Stimulated activated CD4-positive, alpha-beta T cell treated with anti-CD3 and anti-CD28 coated beads, Interleukin-15, amount 100 ng/mL, for 48 hours (primary cell): Measurements from ENCODE around the gene ASF1B.

Experiments
- DNase-seq, 2 donors: peaks; one replicate each; pipeline ENCODE4 v3.0.0-alpha.2; 2020; ENCODE audit warnings: low read depth in 2 of 2

The ASF1B gene

DNA sequence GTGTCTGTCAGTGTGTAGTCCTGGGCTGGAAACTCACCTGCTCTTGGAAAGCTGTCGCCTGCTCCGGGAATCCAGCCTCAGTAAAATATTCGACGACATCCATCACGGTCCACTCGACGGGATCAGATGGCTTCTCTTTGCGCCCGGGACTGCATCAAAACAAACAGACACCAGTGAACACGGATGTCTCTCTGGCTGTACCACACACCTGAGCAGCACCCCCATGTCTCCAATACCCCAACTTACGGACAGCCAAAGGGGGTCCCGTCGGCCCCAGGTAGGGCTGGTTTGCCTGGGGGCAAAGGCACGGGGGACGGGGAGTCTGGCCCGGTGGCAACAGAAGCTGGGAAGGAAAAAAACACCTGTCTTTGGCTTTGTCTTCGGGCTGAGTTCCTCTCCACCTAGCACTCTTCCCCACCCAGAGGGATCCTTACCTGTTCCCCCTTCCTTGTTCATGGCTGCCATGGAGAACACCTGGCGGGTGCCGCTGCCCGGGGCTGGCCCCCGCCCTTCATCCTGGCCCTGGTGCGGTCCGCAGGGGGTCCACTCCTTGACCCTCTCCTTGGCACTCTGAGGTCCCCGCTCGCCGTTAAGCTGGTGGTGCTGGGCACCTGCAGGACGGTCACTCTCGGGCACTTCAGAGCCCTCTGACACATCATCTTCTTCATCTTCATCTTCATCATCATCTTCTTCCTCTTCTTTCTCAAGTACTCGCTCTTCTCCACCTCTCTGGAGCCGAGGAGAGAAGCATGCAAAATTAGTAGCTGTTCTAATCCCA lies 47.6 kb downstream of the ASF1B start:
- DNase-seq = no peak

DNA sequence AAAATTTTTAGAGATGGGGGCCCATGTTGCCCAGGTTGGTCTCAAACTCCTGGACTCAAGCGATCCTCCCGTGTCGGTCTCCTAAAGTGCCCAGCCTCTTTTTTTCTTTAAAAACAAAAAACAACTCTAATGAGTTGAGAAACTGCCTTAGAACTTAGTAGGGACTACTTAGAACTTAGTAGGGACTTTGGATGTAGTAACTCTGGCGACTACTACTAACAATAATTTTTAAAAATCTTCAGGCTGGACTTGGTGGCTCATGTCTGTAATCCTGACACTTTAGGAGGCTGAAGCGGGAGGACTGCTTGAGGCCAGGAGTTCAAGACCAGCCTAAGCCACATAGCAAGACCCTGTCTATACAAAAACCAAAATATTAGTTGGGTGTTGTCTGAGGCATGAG lies 50.3 kb downstream of the ASF1B start:
- DNase-seq = no peak

DNA sequence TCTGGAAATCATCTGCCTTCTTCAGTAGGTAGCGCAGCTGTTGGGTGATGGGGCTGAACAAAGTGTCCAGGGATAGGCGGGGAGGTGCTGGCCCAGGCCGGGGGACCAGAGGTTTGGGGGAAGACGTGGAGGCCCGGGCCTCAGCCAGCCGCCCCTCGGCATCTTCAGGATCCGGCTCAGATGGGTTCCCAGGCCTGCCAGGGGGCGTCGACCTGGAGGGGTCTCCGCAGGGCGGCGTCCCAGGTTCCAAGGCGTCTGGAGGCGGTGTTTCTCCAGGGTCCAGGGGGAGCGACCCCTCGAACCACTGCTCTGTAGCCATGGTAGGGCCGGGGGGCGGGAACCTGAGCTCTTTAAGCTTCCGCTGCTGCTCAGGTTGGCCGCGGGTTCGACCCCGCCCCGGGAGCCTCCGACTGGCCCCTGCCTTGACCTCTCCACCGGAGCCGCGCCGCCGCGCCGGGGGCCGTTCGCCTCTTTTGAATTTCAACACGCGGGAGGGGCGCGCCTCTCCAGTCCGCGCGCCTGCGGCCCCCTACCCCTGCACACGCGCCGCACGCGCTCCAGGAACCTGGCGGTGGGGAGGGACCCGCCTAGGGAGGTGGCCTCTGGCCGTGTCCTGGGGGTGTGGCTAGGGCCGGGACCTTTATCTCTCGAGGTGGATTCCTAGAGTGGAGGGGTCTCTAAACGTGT lies 50.9 kb downstream of the ASF1B start, which contains the start of gene C19orf67:
Gene C19orf67 (minus strand): TSS at position 475 of the 687 bp plus-strand sequence. CDS start 156 bp downstream, at position 319.
- DNase-seq = no peak

- DNase-seq = no peak
These were observed 53.8 kb downstream of the ASF1B start for GRCh38 chr19:14082675-14082960.

DNA sequence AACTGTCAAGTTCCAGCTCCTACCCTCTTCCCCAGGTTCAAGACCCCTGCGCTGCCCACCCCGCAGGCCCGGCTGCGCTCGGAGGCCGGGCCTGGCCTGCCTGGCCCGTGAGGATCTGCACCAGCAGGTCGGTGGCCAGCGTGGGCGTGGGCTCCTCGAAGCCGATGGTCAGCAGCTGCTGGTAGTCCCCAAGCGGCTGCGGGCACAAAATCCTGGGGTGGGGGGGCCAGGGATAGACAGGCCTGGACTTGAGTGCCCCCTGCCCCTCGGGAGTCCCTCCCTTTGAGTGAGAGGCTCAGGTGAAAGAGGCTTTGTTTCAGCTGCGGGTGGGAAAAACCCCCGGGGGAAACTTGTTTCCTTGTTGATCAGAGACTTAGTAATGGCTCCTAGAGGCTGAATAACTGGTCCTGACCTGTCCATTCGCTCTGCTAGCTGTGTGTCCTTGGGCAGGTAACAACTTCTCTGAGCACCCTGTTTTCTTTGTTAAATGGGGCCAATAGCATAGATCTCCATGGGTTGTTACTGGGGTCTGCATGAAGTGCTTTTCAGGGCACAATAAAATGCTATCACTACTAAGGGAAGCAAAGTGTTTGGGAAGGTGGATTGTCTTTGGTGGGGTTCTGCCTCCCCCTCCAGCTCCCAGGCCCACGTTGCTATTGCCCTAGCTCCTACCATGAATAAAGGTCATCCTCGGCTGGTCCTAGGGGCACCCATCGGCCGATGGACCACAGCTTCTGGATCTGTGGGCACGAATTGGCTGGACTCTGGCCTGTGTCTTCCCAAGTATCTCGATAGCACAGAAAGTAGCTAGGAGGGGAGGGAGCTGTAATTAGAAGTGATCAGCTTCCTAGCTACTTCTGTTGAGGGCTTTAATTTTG lies 54.4 kb downstream of the ASF1B start:
- DNase-seq = no peak

- DNase-seq = peak; percentile 97 to 99
These were observed 55.2 kb downstream of the ASF1B start for GRCh38 chr19:14080887-14081796.

GRCh38 chr19:14078411-14078810 lies 58.0 kb downstream of the ASF1B start:
- DNase-seq = no peak

DNA sequence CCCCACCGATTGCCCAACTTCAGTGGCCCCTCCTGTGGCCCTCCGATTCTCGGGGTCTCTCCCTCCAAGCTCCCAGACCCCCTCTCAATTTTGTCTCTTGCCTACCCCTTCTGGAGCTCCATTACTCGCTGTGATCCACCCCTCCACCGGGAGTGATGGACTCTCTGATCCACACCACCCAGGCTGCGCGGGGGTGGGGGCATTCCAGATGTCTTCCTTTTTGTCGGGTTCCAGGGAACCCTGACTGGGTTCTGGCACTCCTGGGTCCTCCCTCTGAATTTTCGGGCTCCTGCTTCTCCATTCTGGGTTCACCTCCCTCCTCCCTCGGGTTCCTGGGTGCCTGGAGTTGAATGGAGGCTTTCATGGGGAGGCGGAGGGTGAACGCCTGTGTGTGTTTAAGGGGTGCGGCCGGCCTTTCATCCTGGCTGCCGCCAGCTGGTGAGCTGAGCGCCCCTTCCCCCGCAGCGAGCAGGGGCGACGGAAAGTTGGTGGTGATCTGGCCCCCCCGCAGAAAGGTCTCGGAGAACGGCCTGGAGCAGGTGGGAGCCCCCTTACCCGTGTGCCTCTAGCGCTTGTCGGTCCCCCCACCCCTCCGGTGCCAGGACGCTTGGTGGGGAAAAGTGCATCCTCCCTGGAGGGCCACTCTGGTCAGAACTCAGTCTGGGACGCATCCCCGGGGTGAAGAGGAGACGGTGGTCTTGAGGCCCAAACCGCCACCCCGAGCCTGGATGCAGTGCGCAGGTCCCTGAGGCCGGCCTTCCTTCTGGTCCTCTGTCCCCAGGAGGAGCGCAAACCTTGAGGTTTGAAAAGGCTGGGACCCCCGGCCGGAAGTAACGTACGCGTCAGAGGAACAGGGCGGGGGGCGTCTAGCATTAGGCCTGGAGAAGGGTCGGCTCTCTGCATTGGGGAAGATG lies 62.2 kb downstream of the ASF1B start:
- no peak for DNase-seq

- DNase-seq = peak; percentile 60 to 71
These were observed 63.0 kb downstream of the ASF1B start for GRCh38 chr19:14073261-14073924.

- no peak for DNase-seq
These were observed 63.7 kb downstream of the ASF1B start, which contains the start of gene MISP3 for GRCh38 chr19:14072535-14073260. Gene MISP3, plus strand, starts transcription at chr19:14072786. Its CDS starts 524 bp downstream, at chr19:14073310.

DNA sequence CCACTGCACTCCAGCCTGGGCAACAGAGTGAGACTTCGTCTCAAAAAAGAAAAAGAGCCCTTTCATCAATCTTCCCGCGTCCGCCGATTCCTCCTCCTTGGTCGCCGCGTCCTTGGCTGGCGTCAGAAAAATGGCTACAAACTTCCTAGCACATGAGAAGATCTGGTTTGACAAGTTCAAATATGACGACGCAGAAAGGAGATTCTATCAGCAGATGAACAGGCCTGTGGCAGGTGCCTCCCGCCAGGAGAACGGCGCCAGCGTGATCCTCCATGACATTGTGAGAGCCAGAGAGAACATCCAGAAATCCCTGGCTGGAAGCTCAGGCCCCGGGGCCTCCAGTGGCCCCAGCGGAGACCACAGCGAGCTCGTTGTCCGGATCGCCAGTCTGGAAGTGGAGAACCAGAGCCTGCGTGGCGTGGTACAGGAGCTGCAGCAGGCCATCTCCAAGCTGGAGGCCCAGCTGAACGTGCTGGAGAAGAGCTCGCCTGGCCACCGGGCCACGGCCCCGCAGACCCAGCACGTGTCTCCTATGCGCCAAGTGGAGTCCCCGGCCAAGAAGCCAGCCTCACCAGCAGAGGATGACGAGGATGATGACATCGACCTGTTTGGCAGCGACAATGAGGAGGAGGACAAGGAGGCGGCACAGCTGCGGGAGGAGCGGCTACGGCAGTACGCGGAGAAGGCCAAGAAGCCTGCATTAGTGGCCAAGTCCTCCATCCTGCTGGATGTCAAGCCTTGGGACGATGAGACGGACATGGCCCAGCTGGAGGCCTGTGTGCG lies 65.9 kb downstream of the ASF1B start:
- DNase-seq = no peak
